Cardiac muscle cell (in vitro differentiated cells and primary cell): ENCODE data around the gene ZBTB39. TPM values are rescaled to one million over a fixed set of nuclear protein-coding genes. Genes with fewer than 3 reads are reported as not detected.
"Not testable (repeated sequence)": the region's sequence is repeated elsewhere in the genome, so short reads cannot be mapped to it uniquely, and the experiment has no call there.

Source experiments
- DNase-seq, 2 donors: peaks; one replicate each; pipeline versions ENCODE4 v3.0.0 to v3.0.0-alpha.2; 2010 to 2017; ENCODE audit warnings: low read depth in 1 of 2, low spot score in 1 of 2
- H3K27ac ChIP-seq: fragments of 200-600 bp; sonication (generic); 2 replicates; pipeline ENCODE4 v1.5.1; 2016
- H3K27me3 ChIP-seq: fragments of 200-600 bp; sonication (generic); 2 replicates; pipeline ENCODE4 v1.6.0; 2016; ENCODE audit warnings: control low read depth
- H3K36me3 ChIP-seq: fragments of 200-600 bp; sonication (generic); 2 replicates; pipeline ENCODE4 v1.5.1; 2016; ENCODE audit warnings: control low read depth
- H3K4me1 ChIP-seq: fragments of 200-600 bp; sonication (generic); 2 replicates; pipeline ENCODE4 v1.8.1; 2017; ENCODE audit warnings: low read depth, mild to moderate bottlenecking, mixed run types
- H3K4me3 ChIP-seq: fragments of 200-600 bp; sonication (generic); 2 replicates; pipeline ENCODE4 v1.5.1; 2016; ENCODE audit warnings: mild to moderate bottlenecking
- H3K9me3 ChIP-seq: fragments of 200-600 bp; sonication (generic); 2 replicates; pipeline ENCODE4 v1.5.1; 2017; ENCODE audit warnings: low read depth, mild to moderate bottlenecking, control low read depth
- polyA plus RNA-seq: library from polyadenylated mRNA; unstranded; fragments of >200 nt; fragmentation: Nextera tagmentation; extraction: Ambion mirVana; gene quantifications from 2 replicates; pipeline ENCODE4 v1.2.1, GENCODE V29; 2016
- total RNA-seq: library from RNA; depleted of rRNA; stranded (reverse); fragments of >200 nt; gene quantifications from 2 replicates; pipeline ENCODE4 v1.2.3, GENCODE V29; 2016
- TF ChIP-seq, protein P1 (sequence below): IDR thresholded peaks from 2 replicates; pipeline ENCODE4 v1.5.1; 2012; ENCODE audit warnings: low read depth, mild to moderate bottlenecking, low read length

ZBTB39 gene
- total RNA-seq (14.4 and 17.9 TPM in 2 replicates), polyA plus RNA-seq (8.8 and 9.9 TPM in 2 replicates)

DNA sequence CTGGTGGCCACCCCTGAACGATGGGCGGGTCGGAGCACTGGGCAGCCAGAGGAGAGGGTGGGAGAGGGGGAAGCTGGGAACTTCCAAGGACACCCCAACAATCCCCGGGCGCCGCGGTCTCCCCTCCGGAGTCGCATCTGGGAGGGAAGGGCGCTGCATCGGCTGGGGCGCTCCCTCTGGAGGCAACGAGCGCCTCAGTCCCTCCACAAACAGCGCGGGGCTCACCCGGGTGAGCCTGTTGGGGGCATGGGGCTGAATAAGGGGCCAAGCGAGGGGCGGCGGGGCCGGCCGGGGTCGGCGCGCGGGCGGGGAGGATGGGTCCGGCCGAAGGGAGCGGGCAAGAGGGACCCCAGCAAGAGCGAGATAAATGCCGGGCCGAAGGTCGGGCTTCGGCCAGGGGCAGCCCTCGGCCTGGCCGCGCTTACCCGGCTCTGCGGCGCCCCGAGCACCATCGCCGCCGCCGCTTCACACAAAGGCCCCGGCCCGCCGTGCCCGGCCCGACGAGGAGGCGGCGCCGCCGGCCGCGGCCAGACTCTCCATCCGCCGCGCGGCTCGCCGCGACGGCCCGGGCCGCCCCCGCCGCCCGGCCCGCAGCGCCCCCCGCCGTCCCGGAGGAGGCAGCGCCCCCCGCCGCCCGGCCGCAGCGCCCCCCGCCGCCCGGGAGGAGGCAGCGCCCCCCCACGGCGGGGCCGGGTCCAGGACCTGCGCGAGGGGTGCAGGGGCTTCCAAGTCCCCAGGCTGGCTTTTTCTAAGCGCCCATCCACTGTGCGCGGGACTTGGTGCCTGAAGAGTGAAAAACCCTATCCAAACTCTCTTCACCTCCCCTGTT is at the start of gene ZBTB39:
TSS of gene ZBTB39 (minus strand) at position 567 of the 829 bp plus-strand sequence. CDS start 1,629 bp downstream, outside the sequence.
- DNase-seq: peak; percentile 69 to 85
- TF ChIP-seq, protein P1, sequence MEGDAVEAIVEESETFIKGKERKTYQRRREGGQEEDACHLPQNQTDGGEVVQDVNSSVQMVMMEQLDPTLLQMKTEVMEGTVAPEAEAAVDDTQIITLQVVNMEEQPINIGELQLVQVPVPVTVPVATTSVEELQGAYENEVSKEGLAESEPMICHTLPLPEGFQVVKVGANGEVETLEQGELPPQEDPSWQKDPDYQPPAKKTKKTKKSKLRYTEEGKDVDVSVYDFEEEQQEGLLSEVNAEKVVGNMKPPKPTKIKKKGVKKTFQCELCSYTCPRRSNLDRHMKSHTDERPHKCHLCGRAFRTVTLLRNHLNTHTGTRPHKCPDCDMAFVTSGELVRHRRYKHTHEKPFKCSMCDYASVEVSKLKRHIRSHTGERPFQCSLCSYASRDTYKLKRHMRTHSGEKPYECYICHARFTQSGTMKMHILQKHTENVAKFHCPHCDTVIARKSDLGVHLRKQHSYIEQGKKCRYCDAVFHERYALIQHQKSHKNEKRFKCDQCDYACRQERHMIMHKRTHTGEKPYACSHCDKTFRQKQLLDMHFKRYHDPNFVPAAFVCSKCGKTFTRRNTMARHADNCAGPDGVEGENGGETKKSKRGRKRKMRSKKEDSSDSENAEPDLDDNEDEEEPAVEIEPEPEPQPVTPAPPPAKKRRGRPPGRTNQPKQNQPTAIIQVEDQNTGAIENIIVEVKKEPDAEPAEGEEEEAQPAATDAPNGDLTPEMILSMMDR: peak; percentile 47
- Histone ChIP-seq H3K36me3 (peaks cover 9% of the 10 kb centered on the region), H3K4me1 (peaks cover 20% of the 10 kb centered on the region), H3K4me3 (peak within 1 kb of the TSS; percentile 71), H3K9me3 (no peaks in the 10 kb centered on the region), H3K27me3 (no peaks in the 10 kb centered on the region), H3K27ac (peak within 1 kb of the TSS; percentile 71)

GRCh38 chr12:57055824-57056223 is 49.5 kb upstream of the ZBTB39 start:
- H3K36me3 ChIP-seq: peaks cover 25% of the 10 kb centered on the region
- TF ChIP-seq, protein P1: no peak
- H3K9me3 ChIP-seq: no peaks in the 10 kb centered on the region
- no peaks in the 10 kb centered on the region for H3K4me1 ChIP-seq
- no peak overlapping the region for H3K4me3 ChIP-seq
- no peak overlapping the region for H3K27ac ChIP-seq
- DNase-seq: peak in 1 of 2 donors; percentile 10
- no peaks in the 10 kb centered on the region for H3K27me3 ChIP-seq

DNA sequence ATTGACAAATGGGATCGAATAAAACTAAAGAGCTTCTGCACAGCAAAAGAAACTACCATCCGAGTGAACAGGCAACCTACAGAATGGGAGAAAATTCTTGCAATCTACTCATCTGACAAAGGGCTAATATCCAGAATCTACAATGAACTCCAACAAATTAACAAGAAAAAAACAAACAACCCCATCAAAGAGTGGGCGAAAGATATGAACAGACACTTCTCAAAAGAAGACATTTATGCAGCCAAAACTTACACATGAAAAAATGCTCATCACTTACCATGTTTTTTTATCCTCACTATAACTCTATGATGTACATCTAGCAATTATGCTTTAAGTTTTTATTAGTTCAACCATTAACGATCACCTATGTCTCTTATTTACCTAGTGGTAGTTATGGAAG is 47.6 kb upstream of the ZBTB39 start:
- DNase-seq, H3K9me3 ChIP-seq, H3K27ac ChIP-seq, H3K4me3 ChIP-seq, H3K27me3 ChIP-seq, H3K4me1 ChIP-seq: not testable (repeated sequence)
- H3K36me3 ChIP-seq: peaks cover 14% of the 10 kb centered on the region

GRCh38 chr12:57053146-57053545 is 46.8 kb upstream of the ZBTB39 start:
- not testable (repeated sequence) for H3K27ac ChIP-seq, H3K4me1 ChIP-seq, H3K4me3 ChIP-seq, H3K36me3 ChIP-seq, H3K9me3 ChIP-seq, H3K27me3 ChIP-seq, DNase-seq

GRCh38 chr12:57051011-57051410 is 44.7 kb upstream of the ZBTB39 start:
- Histone ChIP-seq H3K9me3 (no peaks in the 10 kb centered on the region), H3K36me3 (no peaks in the 10 kb centered on the region), H3K27ac (no peak overlapping the region), H3K27me3 (no peaks in the 10 kb centered on the region), H3K4me1 (no peaks in the 10 kb centered on the region), H3K4me3 (no peak overlapping the region)
- no peak for DNase-seq
- TF ChIP-seq, protein P1: no peak

DNA sequence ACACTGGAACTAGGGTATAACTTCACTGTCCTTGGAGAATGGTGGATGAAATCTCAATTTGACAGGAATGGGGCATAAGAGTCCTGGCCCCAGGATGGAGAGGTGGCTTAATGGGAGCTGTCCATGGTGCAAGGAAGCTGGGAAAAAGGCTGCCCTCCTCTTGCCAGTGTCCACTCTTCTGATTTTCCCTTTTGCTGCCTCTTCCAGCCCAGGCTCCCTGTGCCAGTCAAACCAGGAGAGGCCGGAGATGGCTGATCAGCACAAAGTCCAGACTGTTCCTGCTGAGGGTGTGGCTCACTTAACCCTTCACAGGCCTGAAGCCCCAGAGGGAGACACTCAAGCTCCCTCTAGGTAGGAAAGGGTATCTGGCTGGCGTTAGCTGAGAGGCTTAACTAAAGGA is 43.5 kb upstream of the ZBTB39 start, which contains the start of gene MYO1A:
TSS of gene MYO1A (minus strand) at position 240 of the 400 bp plus-strand sequence. CDS start 1,806 bp downstream, outside the sequence.
- Histone ChIP-seq H3K9me3 (no peaks in the 10 kb centered on the region), H3K4me3 (no peak within 1 kb of the TSS), H3K36me3 (no peaks in the 10 kb centered on the region), H3K27me3 (no peaks in the 10 kb centered on the region), H3K4me1 (no peaks in the 10 kb centered on the region), H3K27ac (no peak within 1 kb of the TSS)
- TF ChIP-seq, protein P1: no peak
- peak; percentile 25 to 54 for DNase-seq
